K562 treated with DMSO at 1 percent for 12 hours (cell line): ENCODE results near the gene NDFIP2. TPM values are rescaled to one million over a fixed set of nuclear protein-coding genes. Genes with fewer than 3 reads are reported as not detected.

Source experiments
- total RNA-seq: library from RNA; unstranded; fragments of 300-600 nt; gene quantifications from 2 replicates; pipeline ENCODE4 v1.2.3, GENCODE V29; 2022; ENCODE audit not compliant: insufficient read depth

The NDFIP2 gene, protein sequence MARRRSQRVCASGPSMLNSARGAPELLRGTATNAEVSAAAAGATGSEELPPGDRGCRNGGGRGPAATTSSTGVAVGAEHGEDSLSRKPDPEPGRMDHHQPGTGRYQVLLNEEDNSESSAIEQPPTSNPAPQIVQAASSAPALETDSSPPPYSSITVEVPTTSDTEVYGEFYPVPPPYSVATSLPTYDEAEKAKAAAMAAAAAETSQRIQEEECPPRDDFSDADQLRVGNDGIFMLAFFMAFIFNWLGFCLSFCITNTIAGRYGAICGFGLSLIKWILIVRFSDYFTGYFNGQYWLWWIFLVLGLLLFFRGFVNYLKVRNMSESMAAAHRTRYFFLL
- 13.3 and 42.9 TPM in 2 replicates for total RNA-seq

DNA sequence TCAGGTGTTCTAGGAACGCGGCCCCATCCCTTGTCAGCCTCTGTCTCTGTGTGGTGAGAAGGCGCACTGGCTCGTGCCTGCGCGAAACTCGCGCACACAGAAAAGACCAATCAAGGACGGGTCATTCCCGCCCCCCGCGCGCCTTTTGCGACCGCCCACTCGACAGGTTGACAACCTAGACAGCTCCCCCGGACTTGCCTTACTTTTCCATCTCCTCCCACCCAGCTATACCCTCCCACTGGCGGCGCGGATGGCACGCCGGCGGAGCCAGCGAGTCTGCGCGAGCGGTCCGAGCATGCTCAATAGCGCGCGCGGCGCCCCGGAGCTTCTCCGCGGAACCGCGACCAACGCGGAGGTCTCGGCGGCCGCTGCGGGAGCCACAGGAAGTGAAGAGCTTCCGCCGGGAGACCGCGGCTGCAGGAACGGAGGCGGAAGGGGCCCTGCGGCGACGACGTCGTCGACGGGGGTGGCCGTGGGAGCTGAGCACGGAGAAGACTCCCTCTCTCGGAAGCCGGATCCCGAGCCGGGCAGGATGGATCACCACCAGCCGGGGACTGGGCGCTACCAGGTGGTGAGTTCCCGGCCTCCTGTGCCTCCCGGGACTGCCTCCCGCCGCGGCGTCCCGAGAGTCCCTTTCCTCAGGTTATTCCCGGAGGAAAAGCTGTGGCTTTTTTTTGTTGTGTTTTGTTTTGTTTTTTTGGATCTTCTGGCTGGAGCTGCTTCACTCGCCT, at the start of gene NDFIP2:
NDFIP2 (plus strand) TSS at position 202 of the 731 bp plus-strand sequence; CDS start at position 251, 49 bp downstream.

Other genes with a start within 250 kb of the NDFIP2 start
- 2.5 and 11.5 TPM in 2 replicates for gene RBM26, start 74.9 kb upstream of the NDFIP2 start, total RNA-seq